H1 (cell line): ENCODE results near the gene RMDN2.

Experiments used
- EP300 ChIP-seq, 2 experiments: IDR thresholded peaks; 1 replicate in 1 of 2; 2 replicates in 1 of 2; pipeline ENCODE4 v1.6.1; 2011 to 2012; ENCODE audit warnings: low read depth in 2 of 2, low read length in 2 of 2, mild to moderate bottlenecking in 2 of 2, borderline replicate concordance in 1 of 2, inconsistent platforms in 1 of 2, moderate library complexity in 1 of 2
- EZH2 ChIP-seq: fragments of 200-600 bp; sonication (generic); IDR thresholded peaks from 2 replicates; pipeline ENCODE4 v1.7.1; 2012; ENCODE audit warnings: low read depth, mild to moderate bottlenecking, moderate library complexity, low read length, inconsistent platforms; ENCODE audit not compliant: severe bottlenecking
- JUND ChIP-seq: IDR thresholded peaks from 2 replicates; pipeline ENCODE4 v1.6.1; 2011; ENCODE audit warnings: mild to moderate bottlenecking, improper control_type of control experiment, low read length
- NANOG ChIP-seq: IDR thresholded peaks from 2 replicates; pipeline ENCODE4 v1.6.1; 2011; ENCODE audit warnings: low read length, low read depth, mild to moderate bottlenecking, inconsistent platforms; ENCODE audit not compliant: insufficient read depth, poor library complexity, severe bottlenecking
- POLR2A ChIP-seq, 2 experiments: IDR thresholded peaks; 1 replicate in 1 of 2; 2 replicates in 1 of 2; pipeline ENCODE4 v1.6.1; 2011; ENCODE audit warnings: low read depth in 2 of 2, low read length in 2 of 2, mild to moderate bottlenecking in 2 of 2; ENCODE audit errors: control extremely low read depth in 1 of 2
- POLR2AphosphoS5 ChIP-seq: IDR thresholded peaks from 2 replicates; pipeline ENCODE4 v1.6.1; 2011; ENCODE audit warnings: low read depth, low read length
- RAD21 ChIP-seq, 2 experiments: IDR thresholded peaks in 1 of 2; conservative IDR thresholded peaks in 1 of 2; 2 replicates each; pipeline ENCODE4 v1.6.1; 2011; ENCODE audit warnings: low read depth in 2 of 2, low read length in 2 of 2, improper control_type of control experiment in 1 of 2, inconsistent platforms in 1 of 2, mild to moderate bottlenecking in 1 of 2, moderate library complexity in 1 of 2
- SIN3A ChIP-seq, 2 experiments: IDR thresholded peaks in 1 of 2; conservative IDR thresholded peaks in 1 of 2; 2 replicates each; pipeline ENCODE4 v1.6.1; 2011 to 2012; ENCODE audit warnings: low read length in 2 of 2, improper control_type of control experiment in 1 of 2, low read depth in 1 of 2, mild to moderate bottlenecking in 1 of 2
- TAF1 ChIP-seq: IDR thresholded peaks from 2 replicates; pipeline ENCODE4 v1.6.1; 2011; ENCODE audit warnings: mild to moderate bottlenecking, low read depth, low read length
- TF ChIP-seq, protein P1 (sequence below), 3 experiments: IDR thresholded peaks; 1 replicate in 2 of 3; 2 replicates in 1 of 3; pipeline versions ENCODE4 v1.5.1 to v1.6.1; 2011; ENCODE audit warnings: low read length in 3 of 3, mild to moderate bottlenecking in 3 of 3, inconsistent platforms in 2 of 3, low read depth in 1 of 3, moderate library complexity in 1 of 3; ENCODE audit not compliant: insufficient read depth in 1 of 3; ENCODE audit errors: control extremely low read depth in 1 of 3
- TF ChIP-seq, protein P2 (sequence below): IDR thresholded peaks from 2 replicates; pipeline ENCODE4 v1.6.1; 2012; ENCODE audit warnings: low read length, inconsistent platforms
- TF ChIP-seq, protein P3 (sequence below): IDR thresholded peaks from 2 replicates; pipeline ENCODE4 v1.6.1; 2012; ENCODE audit warnings: inconsistent platforms

DNA sequence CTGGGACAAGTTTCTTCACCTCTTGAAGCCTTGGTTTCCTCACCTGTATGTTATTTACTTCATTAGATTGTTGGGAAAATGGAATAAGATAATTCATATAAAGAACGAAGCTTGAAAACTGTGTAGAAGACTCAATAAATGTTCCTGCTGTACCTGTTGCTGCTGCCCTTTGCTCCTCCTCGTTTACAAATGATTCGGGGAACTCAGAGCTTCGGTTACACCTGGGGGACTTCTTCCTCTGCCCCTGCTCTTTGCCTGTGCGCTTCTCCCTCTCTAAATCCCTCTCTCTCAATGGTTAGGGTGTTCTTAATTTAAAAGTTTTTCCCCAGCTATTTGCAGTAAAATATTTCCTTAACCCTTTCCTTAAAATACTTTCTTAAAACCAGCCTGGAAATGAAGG, 3.3 kb upstream of the RMDN2 start:
- TF ChIP-seq, protein P1, sequence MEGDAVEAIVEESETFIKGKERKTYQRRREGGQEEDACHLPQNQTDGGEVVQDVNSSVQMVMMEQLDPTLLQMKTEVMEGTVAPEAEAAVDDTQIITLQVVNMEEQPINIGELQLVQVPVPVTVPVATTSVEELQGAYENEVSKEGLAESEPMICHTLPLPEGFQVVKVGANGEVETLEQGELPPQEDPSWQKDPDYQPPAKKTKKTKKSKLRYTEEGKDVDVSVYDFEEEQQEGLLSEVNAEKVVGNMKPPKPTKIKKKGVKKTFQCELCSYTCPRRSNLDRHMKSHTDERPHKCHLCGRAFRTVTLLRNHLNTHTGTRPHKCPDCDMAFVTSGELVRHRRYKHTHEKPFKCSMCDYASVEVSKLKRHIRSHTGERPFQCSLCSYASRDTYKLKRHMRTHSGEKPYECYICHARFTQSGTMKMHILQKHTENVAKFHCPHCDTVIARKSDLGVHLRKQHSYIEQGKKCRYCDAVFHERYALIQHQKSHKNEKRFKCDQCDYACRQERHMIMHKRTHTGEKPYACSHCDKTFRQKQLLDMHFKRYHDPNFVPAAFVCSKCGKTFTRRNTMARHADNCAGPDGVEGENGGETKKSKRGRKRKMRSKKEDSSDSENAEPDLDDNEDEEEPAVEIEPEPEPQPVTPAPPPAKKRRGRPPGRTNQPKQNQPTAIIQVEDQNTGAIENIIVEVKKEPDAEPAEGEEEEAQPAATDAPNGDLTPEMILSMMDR (IDR thresholded peaks at IDR 0.05; ENCODE audit: control extremely low read depth in 1 of 3, insufficient read depth in 1 of 3, low read depth in 1 of 3, low read length in 3 of 3) = no peak
- TF ChIP-seq, protein P2, sequence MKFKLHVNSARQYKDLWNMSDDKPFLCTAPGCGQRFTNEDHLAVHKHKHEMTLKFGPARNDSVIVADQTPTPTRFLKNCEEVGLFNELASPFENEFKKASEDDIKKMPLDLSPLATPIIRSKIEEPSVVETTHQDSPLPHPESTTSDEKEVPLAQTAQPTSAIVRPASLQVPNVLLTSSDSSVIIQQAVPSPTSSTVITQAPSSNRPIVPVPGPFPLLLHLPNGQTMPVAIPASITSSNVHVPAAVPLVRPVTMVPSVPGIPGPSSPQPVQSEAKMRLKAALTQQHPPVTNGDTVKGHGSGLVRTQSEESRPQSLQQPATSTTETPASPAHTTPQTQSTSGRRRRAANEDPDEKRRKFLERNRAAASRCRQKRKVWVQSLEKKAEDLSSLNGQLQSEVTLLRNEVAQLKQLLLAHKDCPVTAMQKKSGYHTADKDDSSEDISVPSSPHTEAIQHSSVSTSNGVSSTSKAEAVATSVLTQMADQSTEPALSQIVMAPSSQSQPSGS = no peak
- no peak for TF ChIP-seq POLR2A (IDR thresholded peaks at IDR 0.05; ENCODE audit: control extremely low read depth in 1 of 2, low read depth in 2 of 2, low read length in 2 of 2)
- TF ChIP-seq TAF1 = no peak
- no peak for TF ChIP-seq EZH2
- TF ChIP-seq POLR2AphosphoS5 = no peak
- no peak for TF ChIP-seq RAD21 (IDR thresholded peaks at IDR 0.05 in 1 of 2, conservative IDR thresholded peaks at IDR 0.05 in 1 of 2; ENCODE audit: low read depth in 2 of 2, low read length in 2 of 2)
- TF ChIP-seq, protein P3, sequence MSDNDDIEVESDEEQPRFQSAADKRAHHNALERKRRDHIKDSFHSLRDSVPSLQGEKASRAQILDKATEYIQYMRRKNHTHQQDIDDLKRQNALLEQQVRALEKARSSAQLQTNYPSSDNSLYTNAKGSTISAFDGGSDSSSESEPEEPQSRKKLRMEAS = no peak
- no peak for TF ChIP-seq SIN3A (conservative IDR thresholded peaks at IDR 0.05 in 1 of 2, IDR thresholded peaks at IDR 0.05 in 1 of 2; ENCODE audit: low read depth in 1 of 2, low read length in 2 of 2)
- TF ChIP-seq NANOG = no peak
- TF ChIP-seq EP300 (IDR thresholded peaks at IDR 0.05; ENCODE audit: borderline replicate concordance in 1 of 2, low read depth in 2 of 2, low read length in 2 of 2) = no peak
- TF ChIP-seq JUND = no peak
